Tibial nerve (tissue), 4 donors: ENCODE results near the gene PSAPL1.

Experiments
- CTCF ChIP-seq, 5 experiments: fragments of 200-600 bp in 3 of 5; fragments of 450-650 bp in 2 of 5; sonication (generic) in 3 of 5; IDR thresholded peaks; one replicate each; pipeline ENCODE4 v1.5.1; 2016 to 2019; ENCODE audit warnings: antibody characterized with exemption in 5 of 5, mild to moderate bottlenecking in 3 of 5, moderate library complexity in 2 of 5
- EP300 ChIP-seq, 2 donors: sonication (generic); formaldehyde crosslinking; IDR thresholded peaks; one replicate each; pipeline ENCODE4 v1.6.1; 2017; ENCODE audit warnings: antibody characterized with exemption in 2 of 2, mild to moderate bottlenecking in 1 of 2

- TF ChIP-seq CTCF (IDR thresholded peaks at IDR 0.05) = no peak
- TF ChIP-seq EP300 (IDR thresholded peaks at IDR 0.05) = no peak
These were observed 17.1 kb upstream of the PSAPL1 start for GRCh38 chr4:7451800-7452199.
